GM12891 (cell line): ENCODE data around the gene DPP10.

Experiments
- POLR2A ChIP-seq: IDR thresholded peaks from 2 replicates; pipeline ENCODE4 v1.6.1; 2011; ENCODE audit warnings: low read depth, low read length, control low read depth
- TAF1 ChIP-seq: IDR thresholded peaks from 2 replicates; pipeline ENCODE4 v1.6.1; 2011; ENCODE audit warnings: low read depth, low read length, control low read depth

DNA sequence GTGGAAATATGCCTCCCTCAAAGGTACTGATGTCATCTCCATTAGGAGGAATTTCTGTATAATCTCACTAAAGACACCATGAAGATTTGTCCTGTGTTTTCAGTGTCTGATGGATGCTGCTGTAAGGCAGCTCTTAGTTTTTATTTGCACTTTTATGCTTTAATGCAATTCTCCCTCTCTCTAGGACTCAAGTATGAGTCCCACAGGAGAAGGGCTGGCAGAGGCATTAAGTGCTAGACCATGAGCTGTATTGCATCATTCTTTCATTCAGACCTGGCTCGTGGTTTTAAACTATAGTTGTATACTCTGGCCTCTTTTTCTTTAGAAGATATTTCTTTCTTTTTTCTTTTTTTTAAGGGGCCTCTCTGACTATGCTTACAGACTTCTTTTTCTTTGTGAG is 805.6 kb downstream of the DPP10 start:
- TF ChIP-seq POLR2A (no peak), TAF1 (no peak)
